ENCODE data around the gene PPP1R36. TPM values are rescaled to one million over a fixed set of nuclear protein-coding genes. Genes with fewer than 3 reads are reported as not detected.

PPP1R36 gene
- total RNA-seq, 1 donor from 2014 or later, result 1.3 TPM

GRCh38 chr14:64507376-64508156, 42.2 kb upstream of the PPP1R36 start:
- H3K4me1 Mint-ChIP-seq, result peaks cover 59% of the 10 kb centered on the region
- H3K9me3 Mint-ChIP-seq, result no peaks in the 10 kb centered on the region
- peak overlapping the region; percentile 81 for H3K4me3 Mint-ChIP-seq
- H3K36me3 Mint-ChIP-seq, result no peaks in the 10 kb centered on the region
- no peak for TF ChIP-seq CTCF (IDR thresholded peaks at IDR 0.05; ENCODE audit: unreplicated experiment)
- no peak for DNase-seq (ENCODE audit: low spot score in 2 of 2, unreplicated experiment in 2 of 2)
- H3K27me3 Mint-ChIP-seq (ENCODE audit: low read depth), result no peaks in the 10 kb centered on the region
- H3K27ac Mint-ChIP-seq, result peak overlapping the region; percentile 53

GRCh38 chr14:64508215-64508776, 41.5 kb upstream of the PPP1R36 start:
- no peaks in the 10 kb centered on the region for H3K36me3 Mint-ChIP-seq
- H3K4me3 Mint-ChIP-seq, result no peak overlapping the region
- TF ChIP-seq CTCF (IDR thresholded peaks at IDR 0.05; ENCODE audit: unreplicated experiment), result no peak
- DNase-seq (ENCODE audit: low spot score in 2 of 2, unreplicated experiment in 2 of 2), result no peak
- no peaks in the 10 kb centered on the region for H3K27me3 Mint-ChIP-seq (ENCODE audit: low read depth)
- H3K4me1 Mint-ChIP-seq, result peaks cover 55% of the 10 kb centered on the region
- H3K27ac Mint-ChIP-seq, result peak overlapping the region; percentile 24
- H3K9me3 Mint-ChIP-seq, result no peaks in the 10 kb centered on the region

DNA sequence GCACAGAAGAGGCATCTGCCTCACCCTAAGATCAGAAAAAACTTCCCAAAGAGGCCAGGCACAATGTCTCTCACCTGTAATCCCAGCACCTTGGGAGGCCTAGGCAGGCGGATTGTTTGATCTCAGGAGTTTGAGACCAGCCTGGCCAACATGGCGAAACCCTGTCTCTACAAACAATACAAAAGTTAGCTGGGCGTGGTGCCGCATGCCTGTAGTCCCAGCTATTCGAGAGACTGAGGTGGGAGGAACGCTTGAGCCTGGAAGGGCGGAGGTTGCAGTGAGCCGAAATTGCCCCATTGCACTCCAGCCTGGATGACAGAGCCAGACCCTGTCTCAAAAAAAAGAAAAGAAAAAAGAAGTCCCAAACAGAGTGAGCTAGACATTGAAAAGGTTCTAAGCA, 40.7 kb upstream of the PPP1R36 start:
- TF ChIP-seq CTCF (IDR thresholded peaks at IDR 0.05; ENCODE audit: unreplicated experiment), result no peak
- peaks cover 55% of the 10 kb centered on the region for H3K4me1 Mint-ChIP-seq
- H3K9me3 Mint-ChIP-seq, result no peaks in the 10 kb centered on the region
- no peaks in the 10 kb centered on the region for H3K36me3 Mint-ChIP-seq
- H3K27ac Mint-ChIP-seq, result peak overlapping the region; percentile 71
- DNase-seq (ENCODE audit: low spot score in 2 of 2, unreplicated experiment in 2 of 2), result no peak
- no peaks in the 10 kb centered on the region for H3K27me3 Mint-ChIP-seq (ENCODE audit: low read depth)
- no peak overlapping the region for H3K4me3 Mint-ChIP-seq

- peak in 1 of 2 experiments; percentile 67 for DNase-seq (ENCODE audit: low spot score in 2 of 2, unreplicated experiment in 2 of 2)
- peaks cover 54% of the 10 kb centered on the region for H3K4me1 Mint-ChIP-seq
- no peaks in the 10 kb centered on the region for H3K9me3 Mint-ChIP-seq
- H3K27ac Mint-ChIP-seq, result no peak overlapping the region
- H3K27me3 Mint-ChIP-seq (ENCODE audit: low read depth), result no peaks in the 10 kb centered on the region
- TF ChIP-seq CTCF (IDR thresholded peaks at IDR 0.05; ENCODE audit: unreplicated experiment), result peak; percentile 85
- H3K36me3 Mint-ChIP-seq, result no peaks in the 10 kb centered on the region
- no peak overlapping the region for H3K4me3 Mint-ChIP-seq
Observed at GRCh38 chr14:64510825-64511671, 38.7 kb upstream of the PPP1R36 start.

GRCh38 chr14:64513271-64513670, 36.5 kb upstream of the PPP1R36 start:
- Mint-ChIP-seq H3K27me3 (ENCODE audit: low read depth) (no peaks in the 10 kb centered on the region), H3K36me3 (no peaks in the 10 kb centered on the region), H3K27ac (no peak overlapping the region), H3K4me3 (no peak overlapping the region), H3K9me3 (no peaks in the 10 kb centered on the region), H3K4me1 (peaks cover 38% of the 10 kb centered on the region)
- no peak for TF ChIP-seq CTCF (IDR thresholded peaks at IDR 0.05; ENCODE audit: unreplicated experiment)
- DNase-seq (ENCODE audit: low spot score in 2 of 2, unreplicated experiment in 2 of 2), result no peak
